GM19023 (cell line): ENCODE results near the gene CBX4.

ENCODE experiments used
- ATAC-seq: cut with Tn5 transposase; IDR thresholded peaks from one replicate; pipeline ENCODE4 v1.9.1; 2021; ENCODE audit warnings: mild to moderate bottlenecking, moderate library complexity; ENCODE audit not compliant: unreplicated experiment

CBX4 gene

DNA sequence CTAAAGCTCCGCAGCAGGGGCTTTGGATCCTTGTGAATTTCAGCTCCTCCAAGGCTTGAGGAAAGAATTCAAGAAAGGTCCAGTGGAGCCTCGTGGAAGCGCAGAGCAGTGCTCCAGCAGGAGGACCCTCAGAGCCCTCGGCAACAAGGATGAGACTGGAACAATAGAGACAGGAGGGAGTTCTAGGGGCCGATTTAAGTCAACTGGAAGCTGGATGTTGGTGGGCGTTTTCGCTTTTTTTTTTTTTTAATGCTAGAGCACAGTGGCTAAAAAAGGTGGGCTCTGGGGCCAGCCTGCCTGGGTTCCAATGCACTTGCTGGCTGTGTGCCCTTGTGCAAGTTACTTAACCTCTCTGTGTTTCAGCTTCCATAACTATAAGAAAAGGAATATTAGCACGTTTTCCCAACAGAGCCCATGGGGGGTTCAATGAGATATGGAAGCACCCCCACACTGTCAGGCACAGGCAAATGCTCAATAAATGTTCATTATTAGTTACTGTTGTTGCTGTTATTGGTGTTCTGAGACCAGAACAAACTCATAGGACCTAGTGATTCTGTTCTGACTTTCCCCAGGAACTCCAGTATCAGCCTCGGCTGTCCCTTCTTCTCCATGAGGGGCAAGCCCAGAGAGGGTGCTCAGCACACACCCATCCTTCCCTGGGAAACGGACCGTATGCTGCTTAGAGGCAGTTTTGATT lies 37.1 kb downstream of the CBX4 start:
- ATAC-seq: no peak

DNA sequence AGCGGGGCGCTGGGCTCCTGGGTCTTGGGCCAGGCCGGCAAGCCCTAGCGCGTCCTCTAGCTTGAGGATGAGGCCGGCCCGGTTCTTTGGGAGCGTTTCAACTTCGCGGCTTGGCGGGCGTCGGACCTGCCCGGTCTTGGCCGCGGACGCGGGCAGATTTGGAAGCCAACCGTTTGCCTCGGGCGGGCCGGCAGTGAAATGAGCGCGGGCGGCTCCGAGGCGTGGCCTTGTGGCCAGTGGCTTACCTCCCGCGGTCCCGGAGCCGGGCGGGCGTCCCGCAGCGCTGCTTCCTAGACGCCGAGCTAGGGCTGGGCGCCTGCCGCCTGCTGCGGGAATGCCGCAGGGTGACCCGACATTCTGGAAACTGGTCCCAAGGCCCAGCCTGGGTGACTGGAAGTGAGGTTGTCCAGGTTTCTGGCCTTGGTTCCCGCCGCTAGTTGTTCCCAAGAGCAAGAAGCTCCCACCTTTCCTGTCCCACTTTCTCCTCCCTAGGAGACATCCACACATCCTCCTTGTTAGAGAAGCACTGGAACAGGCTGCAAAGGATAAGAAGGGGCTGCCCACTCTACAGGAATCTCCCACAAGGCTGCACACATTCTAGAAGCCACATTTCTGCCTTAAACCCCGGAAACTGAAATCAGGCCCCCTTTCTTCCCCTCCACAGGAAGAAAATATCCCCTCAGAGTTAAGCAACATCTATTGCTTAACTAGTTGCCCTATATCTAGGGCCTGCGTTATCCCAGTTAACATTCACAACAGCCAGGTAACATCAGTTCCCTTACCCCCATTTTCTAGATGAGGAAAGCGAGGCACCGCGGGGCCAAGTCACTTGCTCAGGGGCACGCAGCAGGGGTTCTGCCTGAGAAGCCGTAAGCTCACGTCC lies 37.8 kb downstream of the CBX4 start:
- ATAC-seq: no peak

DNA sequence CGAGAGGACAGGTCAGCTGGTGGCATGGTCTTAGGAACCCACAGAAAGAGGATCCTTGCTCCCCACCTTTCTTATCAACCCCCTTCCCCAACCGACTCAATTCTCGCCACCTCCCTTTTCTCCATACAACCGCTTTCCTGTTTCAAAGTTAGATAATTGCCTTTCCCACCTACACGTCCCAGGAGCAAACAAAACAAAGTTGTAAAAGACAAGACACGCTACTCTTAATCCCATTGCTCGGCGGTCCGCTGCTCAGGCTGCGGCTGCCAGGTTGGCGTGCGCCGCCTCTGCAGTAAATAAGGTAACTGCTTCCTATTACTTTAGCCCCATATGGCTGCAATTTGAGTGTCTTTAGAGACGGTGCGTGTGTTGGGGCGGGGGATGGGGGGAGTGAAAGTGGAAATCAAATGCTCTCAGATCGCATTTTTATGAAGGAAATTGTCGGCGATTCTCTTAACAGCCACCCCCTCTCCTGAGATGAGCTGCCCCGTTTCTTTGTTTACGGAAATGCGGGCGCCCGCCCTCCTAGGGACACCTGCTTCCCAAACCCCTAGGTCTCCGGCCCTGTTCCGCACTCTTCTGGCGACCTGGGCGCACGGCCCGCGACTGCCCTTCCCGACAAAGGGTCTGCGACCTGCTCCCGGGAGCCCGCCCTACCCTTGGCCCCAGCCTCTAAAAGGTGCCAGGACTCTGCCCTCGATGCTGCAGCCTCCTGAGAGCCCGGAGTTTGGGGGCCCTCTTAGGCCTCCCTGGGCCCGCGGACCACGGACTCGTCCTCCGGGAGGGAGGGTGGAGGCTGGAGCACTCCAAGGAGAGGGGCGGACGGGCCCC lies 38.7 kb downstream of the CBX4 start:
- ATAC-seq: no peak

DNA sequence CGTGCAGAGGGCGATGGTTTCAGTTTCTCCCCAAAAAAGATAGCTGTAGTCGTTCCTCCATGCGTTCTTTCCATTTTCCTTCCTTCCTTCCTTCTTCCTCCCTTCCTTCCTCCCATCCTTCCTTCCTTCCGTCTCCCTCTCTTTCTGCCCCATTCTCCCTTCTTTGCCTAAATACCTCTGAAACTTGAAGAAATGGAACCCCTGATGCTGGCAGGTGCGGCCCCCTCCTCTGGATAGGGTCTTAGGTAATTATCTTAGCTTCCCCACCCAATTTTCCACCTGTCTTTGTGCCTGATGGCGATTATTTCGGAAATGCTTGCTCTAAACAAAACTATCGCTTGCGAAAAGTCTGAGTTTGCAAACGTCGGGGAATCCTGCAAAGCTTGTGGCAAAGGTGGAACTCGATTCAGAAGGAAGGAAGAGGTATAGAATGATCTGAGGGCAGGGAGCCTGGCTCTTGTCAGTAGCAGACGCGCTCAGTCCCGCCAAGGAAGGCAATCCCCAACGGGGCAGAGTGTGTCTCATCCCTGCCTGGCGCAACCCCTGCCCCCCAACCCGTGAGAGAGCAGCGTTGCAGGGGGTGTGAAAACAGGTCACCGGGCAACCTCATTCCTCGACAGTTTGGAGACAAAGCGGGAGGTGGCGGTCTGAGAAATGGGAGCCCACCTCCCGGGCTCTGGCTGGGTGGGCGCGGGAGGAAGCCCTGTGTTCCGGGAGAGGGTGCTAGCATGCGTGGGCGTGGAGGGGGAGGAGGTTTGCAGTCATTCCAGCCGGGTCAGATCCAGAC lies 39.5 kb downstream of the CBX4 start:
- no peak for ATAC-seq

DNA sequence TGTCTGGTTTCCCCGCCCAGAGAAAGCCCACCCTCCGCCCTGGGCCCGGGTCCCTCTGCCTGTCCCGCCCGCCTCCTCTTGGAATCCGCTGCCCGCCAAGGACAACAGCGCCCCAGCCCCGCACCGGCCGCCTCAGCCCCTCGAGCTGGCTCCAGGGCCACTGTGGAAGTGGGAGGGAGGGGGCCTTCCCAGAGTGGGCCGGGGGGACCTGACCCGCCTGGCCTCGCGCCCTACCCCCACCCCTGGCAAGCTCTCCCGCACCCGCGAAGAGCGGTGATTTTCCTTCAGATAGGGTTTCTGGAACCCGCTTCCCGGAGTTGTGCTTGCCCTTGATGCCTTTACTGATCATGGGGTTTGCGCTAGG lies 40.1 kb downstream of the CBX4 start:
- ATAC-seq: no peak

DNA sequence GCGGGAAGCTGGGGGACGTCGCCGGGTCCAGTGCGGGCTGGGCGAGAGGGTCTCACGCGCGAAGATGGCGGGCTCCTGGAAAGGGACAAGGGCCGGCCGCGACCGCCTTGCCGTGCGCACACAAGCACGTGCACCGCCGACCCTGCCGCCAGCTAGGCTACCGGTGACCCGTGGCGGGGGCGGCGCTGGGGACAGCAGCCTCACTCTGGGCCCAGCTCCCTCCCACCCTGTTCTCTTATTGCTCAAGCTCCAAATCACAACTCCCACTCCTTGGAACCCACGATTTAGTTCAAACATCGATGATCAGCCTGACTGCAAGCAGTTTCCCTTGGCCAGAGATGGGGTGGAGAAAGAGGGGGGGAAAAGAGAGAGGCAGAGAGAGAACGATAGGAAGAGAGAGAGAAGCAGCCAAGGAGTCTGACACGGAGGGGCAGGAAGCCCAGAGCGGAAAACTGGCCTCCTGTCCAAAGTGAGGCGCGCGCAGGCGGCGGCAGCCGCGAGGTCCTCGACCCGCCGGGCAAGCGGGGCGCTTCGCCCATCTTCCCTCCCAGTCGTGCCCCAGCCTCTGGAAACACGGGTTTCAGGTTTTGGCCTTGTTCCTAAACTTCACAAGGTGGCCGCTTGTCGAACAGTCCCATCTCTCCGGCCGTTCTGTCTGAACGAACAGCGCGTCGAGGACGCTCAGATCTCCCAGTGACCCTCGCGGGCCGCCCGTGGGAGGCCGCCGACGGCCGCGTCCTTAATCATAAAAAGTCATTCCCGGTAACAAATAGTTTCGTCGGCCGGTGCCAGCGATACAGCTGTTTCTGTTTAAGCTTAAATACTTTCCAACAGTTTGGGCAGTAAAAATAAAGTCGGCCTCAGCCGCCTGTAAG lies 40.7 kb downstream of the CBX4 start:
- ATAC-seq: no peak

DNA sequence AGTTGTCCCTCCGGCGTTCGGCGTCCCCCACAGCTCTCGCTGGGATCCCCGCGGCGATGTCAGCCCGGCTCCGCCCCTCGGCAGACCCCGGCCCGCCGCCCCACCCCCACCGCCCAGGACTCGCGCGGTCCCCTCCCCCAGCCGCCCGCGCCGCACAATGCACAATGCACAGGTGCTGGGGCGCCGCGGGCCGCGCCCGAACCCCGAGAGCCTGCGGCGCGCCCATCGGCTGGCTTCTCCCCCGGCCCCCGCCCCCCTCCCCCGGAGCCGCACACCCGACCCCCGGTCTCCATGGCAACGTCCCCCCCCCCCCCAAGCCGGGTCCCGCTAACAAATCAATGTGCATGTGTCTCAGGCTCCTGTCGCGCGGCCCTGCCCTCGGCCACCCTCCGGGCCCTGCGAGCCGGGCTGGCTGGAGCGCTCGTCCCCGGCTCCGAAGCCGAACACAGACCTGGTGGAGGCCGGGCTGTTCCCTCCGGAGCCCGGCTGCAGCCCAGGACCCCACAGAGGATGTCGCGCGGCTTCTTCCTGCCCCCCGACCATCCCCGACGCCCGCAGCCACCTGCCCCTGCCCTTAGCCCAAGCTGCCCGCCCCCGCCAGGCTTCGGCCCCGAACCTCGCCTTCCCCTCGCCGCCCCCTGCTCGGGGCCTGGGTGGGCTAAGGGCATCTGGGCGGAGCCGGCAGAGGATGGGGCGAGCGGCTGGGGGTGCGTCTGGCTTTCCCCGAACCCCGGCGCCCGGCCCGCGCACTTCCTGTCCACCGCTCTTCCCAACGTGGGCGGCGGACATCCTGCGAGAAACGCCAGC lies 41.5 kb downstream of the CBX4 start:
- peak; percentile 18 for ATAC-seq

DNA sequence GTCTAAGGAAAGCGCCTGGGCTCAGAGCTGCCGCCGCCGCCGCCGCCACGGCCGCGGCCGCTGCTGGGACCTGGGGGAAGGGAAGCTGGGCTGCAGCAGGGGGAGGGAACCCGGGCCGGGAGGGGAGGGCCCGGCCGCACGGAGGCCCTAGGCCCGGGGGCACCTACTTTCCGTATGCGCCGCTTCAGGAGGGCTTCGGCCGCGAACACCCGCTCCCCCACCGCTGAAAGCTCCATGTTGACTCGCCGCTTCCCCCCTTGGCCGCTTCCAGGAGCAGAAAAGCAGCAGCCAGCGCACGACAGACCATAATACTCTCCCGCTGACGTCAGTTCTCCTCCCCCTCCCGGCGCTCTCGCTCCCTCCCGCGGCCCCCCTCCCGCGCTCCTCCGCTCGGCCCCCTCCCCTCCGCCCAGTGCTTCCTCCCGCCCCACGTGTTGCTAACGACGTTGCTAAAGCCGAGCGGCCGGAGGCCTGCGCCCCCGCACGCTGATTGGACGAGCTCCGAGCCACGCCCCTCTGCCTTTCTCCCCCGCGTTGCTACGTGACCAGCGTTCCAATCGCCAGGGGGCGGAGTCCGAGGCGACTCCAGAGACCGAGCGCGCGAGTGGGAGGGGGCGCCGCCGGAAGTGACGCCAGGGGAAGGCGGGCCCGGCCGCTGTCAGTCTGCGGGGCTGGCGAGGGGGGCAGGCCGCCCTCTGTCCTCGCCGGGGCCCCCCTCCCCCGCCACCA lies 42.3 kb downstream of the CBX4 start, which contains the start of gene CBX8:
Gene CBX8, minus strand, starts transcription at position 315 of the 729 bp plus-strand sequence. Its CDS starts 79 bp downstream, at position 236.
- ATAC-seq: peak; percentile 89

DNA sequence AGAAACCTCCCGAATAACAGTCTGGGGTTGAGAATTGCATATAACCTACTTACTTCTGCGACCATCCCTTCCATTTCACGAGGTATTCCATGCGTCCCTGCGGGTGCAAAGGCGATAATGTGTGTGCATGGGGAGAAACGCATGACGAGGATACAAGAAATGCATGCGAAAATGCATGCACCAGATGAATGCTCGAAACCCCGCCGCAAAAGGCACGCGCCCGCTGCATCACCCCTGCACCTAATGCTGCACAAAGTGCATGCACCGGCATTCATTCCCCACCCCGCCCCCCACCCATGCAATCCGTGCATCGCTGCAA lies 42.8 kb downstream of the CBX4 start:
- no peak for ATAC-seq

DNA sequence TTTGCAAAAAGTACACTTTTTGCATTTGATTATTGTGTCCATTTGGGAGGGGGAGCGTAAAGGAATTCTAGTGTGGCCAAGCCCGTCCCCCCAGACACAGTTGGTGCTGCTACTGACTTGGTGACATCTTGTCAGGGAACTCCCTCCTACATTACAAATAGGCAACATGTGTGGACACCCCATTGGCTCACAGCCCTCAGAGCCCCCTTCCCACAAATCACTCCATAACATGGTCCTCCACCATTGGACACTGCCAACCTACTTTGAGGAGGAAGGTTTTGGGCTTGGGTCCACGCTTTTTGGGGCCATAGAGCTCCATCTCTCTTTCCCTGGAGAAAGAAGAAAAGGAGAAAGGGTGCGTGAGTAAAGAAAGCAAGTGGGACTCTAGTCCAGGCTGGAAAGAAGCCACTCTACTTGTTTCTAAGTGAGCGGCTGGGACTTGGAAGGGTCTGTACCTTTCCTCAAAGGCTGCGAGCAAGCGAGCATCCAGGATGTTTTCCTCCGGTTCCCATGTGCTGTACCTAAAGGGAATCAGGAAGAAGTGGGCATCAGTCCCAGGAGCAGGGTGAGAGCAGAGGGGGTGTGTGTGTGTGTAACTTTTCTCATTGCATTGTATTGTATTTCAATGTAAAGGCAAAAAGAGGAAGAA lies 43.3 kb downstream of the CBX4 start:
- ATAC-seq: no peak

DNA sequence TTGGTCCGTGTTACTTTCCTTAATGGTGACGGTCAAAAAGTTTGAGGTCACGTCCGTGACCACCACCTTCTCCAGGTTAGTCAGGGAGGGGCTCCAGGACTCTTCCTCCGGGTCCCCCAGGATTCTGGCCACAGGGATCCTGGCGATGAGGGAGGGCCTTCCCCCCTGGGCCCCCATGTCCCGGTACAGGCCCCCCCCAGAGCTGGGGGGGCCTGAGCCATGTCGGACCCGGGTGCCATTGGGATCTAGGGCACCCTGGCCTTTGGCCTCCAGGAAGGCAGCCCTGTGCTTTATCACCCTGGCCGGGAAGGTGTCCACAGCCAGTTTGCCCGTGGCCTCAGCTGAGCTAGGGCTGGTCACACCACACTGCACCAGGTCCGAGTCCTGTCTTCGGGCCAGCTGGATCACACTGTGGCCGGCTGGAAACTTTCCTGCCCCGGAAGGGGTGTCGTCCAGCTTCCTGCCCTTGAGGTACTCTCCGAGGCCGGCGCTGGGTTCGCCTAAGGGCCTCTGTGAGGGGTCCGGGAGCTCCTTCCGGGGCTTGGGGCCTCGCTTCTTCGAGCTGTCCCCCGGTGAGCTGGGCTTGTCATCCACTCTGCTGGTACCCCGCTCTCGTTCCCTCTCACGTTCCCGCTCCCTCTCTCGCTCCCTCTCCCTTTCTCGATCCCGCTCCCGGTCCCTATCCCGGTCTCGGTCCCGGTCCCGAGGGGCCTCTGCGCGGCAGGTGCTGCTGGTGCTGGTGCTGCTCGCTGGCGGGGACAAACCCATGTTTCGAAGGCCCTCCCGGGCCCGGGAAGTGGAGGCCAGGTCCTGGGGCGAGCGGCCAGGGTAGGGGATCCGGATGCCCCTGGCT lies 44.4 kb downstream of the CBX4 start:
- no peak for ATAC-seq

DNA sequence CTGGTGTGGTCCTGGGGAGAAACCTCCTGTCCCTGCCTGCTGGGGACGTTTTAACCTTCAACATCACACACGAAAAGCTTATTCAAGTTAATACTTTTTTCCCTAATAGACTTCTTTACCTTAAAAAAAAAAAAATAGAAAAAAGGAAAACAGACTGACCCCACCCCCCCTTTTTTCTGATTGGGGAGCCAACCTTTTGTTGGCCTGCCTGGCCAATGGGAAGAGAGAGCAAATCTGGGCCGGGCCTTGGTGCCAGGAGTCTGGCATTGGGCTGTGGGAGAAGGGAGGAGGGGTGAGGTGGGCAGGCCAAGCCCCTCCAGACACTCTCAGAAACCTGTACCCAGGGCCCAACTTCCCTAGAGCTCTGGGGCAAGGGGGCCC lies 45.3 kb downstream of the CBX4 start:
- no peak for ATAC-seq

DNA sequence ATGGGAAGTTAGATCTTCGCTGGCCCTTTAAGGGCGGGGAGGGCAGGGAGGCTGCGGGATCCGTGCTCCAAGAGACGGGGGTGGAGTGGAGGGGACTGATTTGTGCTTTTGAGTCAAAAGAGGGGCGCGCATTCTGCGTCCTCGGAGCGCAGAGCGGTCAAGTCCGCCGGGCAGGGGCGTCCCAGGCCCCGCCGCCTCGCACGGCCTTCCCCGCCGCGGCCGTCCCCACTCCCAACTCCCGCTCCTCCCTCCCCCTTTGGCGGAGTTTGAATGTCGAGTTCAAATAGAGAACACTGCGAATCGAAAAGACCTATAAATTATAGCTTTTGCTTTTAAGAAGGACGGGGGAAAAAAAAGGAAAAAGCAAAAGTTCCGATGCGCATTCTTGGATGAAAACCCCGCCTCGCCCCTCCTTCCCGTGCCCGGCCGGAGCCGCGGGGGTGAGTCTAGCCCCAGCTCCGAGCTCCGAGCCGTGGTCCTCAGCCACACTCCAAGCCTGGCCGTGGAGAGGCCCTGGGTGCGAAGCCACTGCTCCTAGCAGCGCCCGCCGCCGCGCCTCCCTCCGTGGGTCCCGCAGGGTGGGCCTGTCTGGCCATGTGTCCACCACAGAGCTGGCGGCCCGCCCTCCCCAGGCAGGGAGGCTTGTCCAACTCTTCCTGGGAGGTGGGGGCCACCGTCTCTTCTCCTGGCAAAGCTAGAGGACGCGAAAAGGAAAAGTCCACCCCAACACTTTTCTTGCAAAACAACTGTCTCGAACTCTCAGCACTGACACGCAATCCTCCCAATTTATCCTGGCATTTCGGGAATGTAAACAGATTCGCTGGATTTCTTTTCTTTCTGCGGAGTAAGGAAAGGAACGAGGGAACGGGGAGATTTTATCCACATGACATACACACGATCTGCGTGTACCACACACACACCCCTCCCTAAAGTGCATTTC lies 46.0 kb downstream of the CBX4 start:
- ATAC-seq: no peak

DNA sequence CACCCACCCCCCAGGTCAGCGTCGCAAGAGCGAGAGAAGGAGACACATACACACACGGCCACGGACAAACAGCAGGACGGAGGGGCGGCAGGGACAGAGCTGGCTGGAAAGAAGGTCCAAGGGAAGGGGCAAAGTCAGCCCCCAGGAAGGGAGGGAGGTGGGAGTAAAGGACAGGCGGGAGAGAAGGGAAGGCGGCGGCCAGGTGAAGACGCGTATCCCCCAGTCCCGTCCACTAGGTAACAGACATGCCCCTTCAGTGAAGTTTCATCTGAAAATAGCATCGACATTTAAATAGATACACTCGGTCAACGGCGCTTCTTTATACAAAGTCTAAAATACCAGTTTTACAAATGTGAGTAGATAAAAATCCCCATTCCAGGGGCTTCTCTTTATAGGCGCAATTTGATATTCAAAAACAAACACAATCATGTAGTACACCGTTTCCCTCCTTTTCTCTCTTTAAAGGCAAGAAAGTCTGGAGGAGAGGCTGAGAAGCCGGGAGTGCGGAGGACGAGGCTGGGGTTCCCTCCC lies 46.8 kb downstream of the CBX4 start:
- no peak for ATAC-seq

DNA sequence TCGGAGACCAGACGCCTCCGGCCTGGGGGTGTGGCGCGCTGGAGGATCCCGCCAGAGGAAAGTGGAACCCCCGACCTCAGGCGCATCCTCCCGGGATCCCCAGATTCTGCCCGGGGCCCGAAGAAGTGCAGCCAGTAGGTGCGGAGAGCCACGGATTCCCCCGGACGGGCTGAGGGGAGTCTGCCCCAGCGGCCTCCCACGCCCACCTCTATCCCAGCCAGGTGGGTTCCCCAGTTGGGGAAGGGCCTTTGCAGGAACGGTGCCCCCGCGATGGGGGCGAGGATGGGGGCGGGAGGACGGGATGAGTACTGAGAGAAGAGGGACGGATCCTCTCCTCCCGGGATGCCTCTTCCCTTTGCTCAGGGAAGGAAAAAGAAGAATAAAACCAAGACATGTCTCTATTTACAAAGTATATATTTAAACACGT lies 47.5 kb downstream of the CBX4 start:
- ATAC-seq: no peak
